Stimulated activated naive B cell treated with anti-CD40 and anti-IgM and Interleukin-4, amounts not matched to agents 10 μg/mL and 1 μg/mL and 100 μg/mL, for 72 hours (primary cell): ENCODE data around the gene ESR1.

Experiments
- ATAC-seq, 2 donors: fragments of 150-1000 bp; cut with Tn5 transposase; replicated peaks; 2 replicates each; pipeline ENCODE4 v1.10.0; 2021; ENCODE audit warnings: moderate library complexity in 1 of 2
- DNase-seq: peaks from one replicate; pipeline ENCODE4 v3.0.0; 2021
- H3K27ac Mint-ChIP-seq: one replicate; pipeline ENCODE4 v1.8.0; 2022; ENCODE audit warnings: mild to moderate bottlenecking, mixed read lengths
- H3K27me3 Mint-ChIP-seq, 2 donors: one replicate each; pipeline ENCODE4 v1.8.0; 2022; ENCODE audit warnings: mixed read lengths in 2 of 2
- H3K36me3 Mint-ChIP-seq, 2 donors: one replicate each; pipeline ENCODE4 v1.8.0; 2022; ENCODE audit warnings: mixed read lengths in 2 of 2, mild to moderate bottlenecking in 1 of 2
- H3K4me1 Mint-ChIP-seq, 2 donors: one replicate each; pipeline ENCODE4 v1.8.0; 2022; ENCODE audit warnings: mixed read lengths in 2 of 2, mild to moderate bottlenecking in 1 of 2
- H3K4me3 Mint-ChIP-seq, 2 donors: one replicate each; pipeline ENCODE4 v1.8.0; 2022; ENCODE audit warnings: mild to moderate bottlenecking in 2 of 2, mixed read lengths in 2 of 2, moderate library complexity in 1 of 2
- H3K9me3 Mint-ChIP-seq, 2 donors: one replicate each; pipeline ENCODE4 v1.8.0; 2022; ENCODE audit warnings: mixed read lengths in 2 of 2, mild to moderate bottlenecking in 1 of 2

The ESR1 gene

GRCh38 chr6:152100183-152100618 lies 292.7 kb downstream of the ESR1 start:
- no peaks in the 10 kb centered on the region for H3K27me3 Mint-ChIP-seq
- no peaks in the 10 kb centered on the region for H3K36me3 Mint-ChIP-seq
- peaks cover 0 to 5% of the 10 kb centered on the region in 2 donors for H3K4me1 Mint-ChIP-seq
- DNase-seq (no peak), ATAC-seq (peak; percentile 42 to 60)
- no peak overlapping the region for H3K27ac Mint-ChIP-seq
- no peaks in the 10 kb centered on the region for H3K9me3 Mint-ChIP-seq
- H3K4me3 Mint-ChIP-seq, result no peak overlapping the region

GRCh38 chr6:152107973-152108372 lies 300.5 kb downstream of the ESR1 start:
- ATAC-seq, result no peak
- H3K4me3 Mint-ChIP-seq, result no peak overlapping the region
- H3K9me3 Mint-ChIP-seq, result peaks cover 0 to 3% of the 10 kb centered on the region in 2 donors
- peaks cover 5 to 9% of the 10 kb centered on the region in 2 donors for H3K27me3 Mint-ChIP-seq
- H3K27ac Mint-ChIP-seq, result no peak overlapping the region
- no peaks in the 10 kb centered on the region for H3K4me1 Mint-ChIP-seq
- no peak for DNase-seq
- no peaks in the 10 kb centered on the region for H3K36me3 Mint-ChIP-seq

- ATAC-seq (no peak), DNase-seq (no peak)
- no peaks in the 10 kb centered on the region for H3K36me3 Mint-ChIP-seq
- peaks cover 0 to 3% of the 10 kb centered on the region in 2 donors for H3K9me3 Mint-ChIP-seq
- peaks cover 5 to 9% of the 10 kb centered on the region in 2 donors for H3K27me3 Mint-ChIP-seq
- H3K4me1 Mint-ChIP-seq, result no peaks in the 10 kb centered on the region
- H3K4me3 Mint-ChIP-seq, result no peak overlapping the region
- no peak overlapping the region for H3K27ac Mint-ChIP-seq
Observed at GRCh38 chr6:152110886-152111820, 303.7 kb downstream of the ESR1 start.

GRCh38 chr6:152112491-152113261 lies 305.2 kb downstream of the ESR1 start:
- Mint-ChIP-seq H3K36me3 (no peaks in the 10 kb centered on the region), H3K27me3 (peaks cover 5 to 9% of the 10 kb centered on the region in 2 donors), H3K9me3 (peaks cover 0 to 3% of the 10 kb centered on the region in 2 donors), H3K4me1 (peaks cover 0 to 4% of the 10 kb centered on the region in 2 donors), H3K27ac (no peak overlapping the region), H3K4me3 (no peak overlapping the region)
- DNase-seq, result no peak
- ATAC-seq, result peak; percentile 42 to 53

- Mint-ChIP-seq H3K27ac (no peak overlapping the region), H3K4me1 (peaks cover 2 to 8% of the 10 kb centered on the region in 2 donors), H3K36me3 (peaks cover 21 to 35% of the 10 kb centered on the region in 2 donors), H3K9me3 (peaks cover 2 to 5% of the 10 kb centered on the region in 2 donors), H3K4me3 (no peak overlapping the region), H3K27me3 (no peaks in the 10 kb centered on the region)
- no peak for DNase-seq
- peak; percentile 25 to 45 for ATAC-seq
Observed at GRCh38 chr6:152117156-152118133, 310.0 kb downstream of the ESR1 start.

- Mint-ChIP-seq H3K4me3 (no peak overlapping the region), H3K27ac (no peak overlapping the region), H3K36me3 (peaks cover 21 to 35% of the 10 kb centered on the region in 2 donors), H3K4me1 (peaks cover 2 to 8% of the 10 kb centered on the region in 2 donors), H3K27me3 (no peaks in the 10 kb centered on the region), H3K9me3 (peaks cover 2 to 5% of the 10 kb centered on the region in 2 donors)
- DNase-seq, result no peak
- ATAC-seq, result no peak
Observed at GRCh38 chr6:152118224-152118623, 310.7 kb downstream of the ESR1 start.

GRCh38 chr6:152118678-152119077 lies 311.2 kb downstream of the ESR1 start:
- peaks cover 21 to 35% of the 10 kb centered on the region in 2 donors for H3K36me3 Mint-ChIP-seq
- DNase-seq (no peak), ATAC-seq (no peak)
- H3K4me1 Mint-ChIP-seq, result peaks cover 2 to 8% of the 10 kb centered on the region in 2 donors
- no peaks in the 10 kb centered on the region for H3K27me3 Mint-ChIP-seq
- no peak overlapping the region for H3K4me3 Mint-ChIP-seq
- no peak overlapping the region for H3K27ac Mint-ChIP-seq
- peaks cover 2 to 5% of the 10 kb centered on the region in 2 donors for H3K9me3 Mint-ChIP-seq

- H3K27ac Mint-ChIP-seq, result no peak overlapping the region
- H3K9me3 Mint-ChIP-seq, result peaks cover 2 to 5% of the 10 kb centered on the region in 2 donors
- ATAC-seq, result no peak
- H3K4me3 Mint-ChIP-seq, result no peak overlapping the region
- H3K27me3 Mint-ChIP-seq, result no peaks in the 10 kb centered on the region
- peaks cover 4 to 8% of the 10 kb centered on the region in 2 donors for H3K4me1 Mint-ChIP-seq
- DNase-seq, result no peak
- peaks cover 21 to 35% of the 10 kb centered on the region in 2 donors for H3K36me3 Mint-ChIP-seq
Observed at GRCh38 chr6:152119831-152120230, 312.3 kb downstream of the ESR1 start.

GRCh38 chr6:152121910-152122309 lies 314.4 kb downstream of the ESR1 start:
- no peak overlapping the region for H3K27ac Mint-ChIP-seq
- no peak for ATAC-seq
- H3K4me3 Mint-ChIP-seq, result no peak overlapping the region
- peaks cover 4 to 8% of the 10 kb centered on the region in 2 donors for H3K4me1 Mint-ChIP-seq
- H3K9me3 Mint-ChIP-seq, result peaks cover 2 to 5% of the 10 kb centered on the region in 2 donors
- no peak for DNase-seq
- no peaks in the 10 kb centered on the region for H3K27me3 Mint-ChIP-seq
- H3K36me3 Mint-ChIP-seq, result peaks cover 21 to 35% of the 10 kb centered on the region in 2 donors

GRCh38 chr6:152122434-152122833 lies 315.0 kb downstream of the ESR1 start:
- Mint-ChIP-seq H3K36me3 (peaks cover 21 to 35% of the 10 kb centered on the region in 2 donors), H3K9me3 (peaks cover 2 to 5% of the 10 kb centered on the region in 2 donors), H3K27me3 (no peaks in the 10 kb centered on the region), H3K4me1 (peaks cover 4 to 6% of the 10 kb centered on the region in 2 donors), H3K27ac (no peak overlapping the region), H3K4me3 (no peak overlapping the region)
- no peak for ATAC-seq
- DNase-seq, result no peak

- DNase-seq (no peak), ATAC-seq (no peak)
- Mint-ChIP-seq H3K27me3 (no peaks in the 10 kb centered on the region), H3K4me1 (peaks cover 0 to 4% of the 10 kb centered on the region in 2 donors), H3K27ac (peak overlapping the region; percentile 25), H3K36me3 (peaks cover 21 to 35% of the 10 kb centered on the region in 2 donors), H3K4me3 (no peak overlapping the region), H3K9me3 (peaks cover 2 to 4% of the 10 kb centered on the region in 2 donors)
Observed at GRCh38 chr6:152123076-152123475, 315.6 kb downstream of the ESR1 start.

GRCh38 chr6:152124429-152125074 lies 317.1 kb downstream of the ESR1 start:
- H3K4me3 Mint-ChIP-seq, result no peak overlapping the region
- H3K27me3 Mint-ChIP-seq, result no peaks in the 10 kb centered on the region
- H3K36me3 Mint-ChIP-seq, result peaks cover 28 to 34% of the 10 kb centered on the region in 2 donors
- H3K27ac Mint-ChIP-seq, result no peak overlapping the region
- H3K9me3 Mint-ChIP-seq, result no peaks in the 10 kb centered on the region
- DNase-seq, result no peak
- peak; percentile 53 to 54 for ATAC-seq
- H3K4me1 Mint-ChIP-seq, result peaks cover 0 to 2% of the 10 kb centered on the region in 2 donors
